Keratinocyte (primary cell): ENCODE data around the gene RAPGEF4. TPM values are rescaled to one million over a fixed set of nuclear protein-coding genes. Genes with fewer than 3 reads are reported as not detected.

Source experiments
- DNase-seq: peaks from one replicate; pipeline ENCODE4 v3.0.0-alpha.2; 2011; ENCODE audit warnings: low read depth, missing footprints, low spot score
- FAIRE-seq: peaks from 2 replicates; lab custom pipeline; 2011; peaks lifted over from hg19 to GRCh38; lab: Jason Lieb, UNC
- H2AFZ ChIP-seq: 2 replicates; pipeline ENCODE4 v1.6.0; 2012; ENCODE audit warnings: low read length, control low read depth, inconsistent platforms; ENCODE audit not compliant: control insufficient read depth
- H3K27ac ChIP-seq: 2 replicates; pipeline ENCODE4 v1.5.1; 2011; ENCODE audit warnings: low read length; ENCODE audit not compliant: control insufficient read depth, insufficient read depth
- H3K27me3 ChIP-seq: 3 replicates; pipeline ENCODE4 v1.6.0; 2011; ENCODE audit warnings: low read length; ENCODE audit not compliant: control insufficient read depth, insufficient read depth; ENCODE audit errors: extremely low read depth
- H3K36me3 ChIP-seq, 2 experiments: 2 replicates in 1 of 2; 3 replicates in 1 of 2; pipeline ENCODE4 v1.5.1; 2011; ENCODE audit warnings: low read length in 2 of 2, mild to moderate bottlenecking in 1 of 2; ENCODE audit not compliant: control insufficient read depth in 2 of 2, insufficient read depth in 2 of 2; ENCODE audit errors: extremely low read depth in 1 of 2
- H3K4me1 ChIP-seq: 3 replicates; pipeline ENCODE4 v1.5.1; 2011; ENCODE audit warnings: low read length; ENCODE audit not compliant: control insufficient read depth, insufficient read depth; ENCODE audit errors: extremely low read depth
- H3K4me2 ChIP-seq: 3 replicates; pipeline ENCODE4 v1.6.0; 2011; ENCODE audit warnings: low read depth, low read length; ENCODE audit not compliant: control insufficient read depth, insufficient read depth; ENCODE audit errors: extremely low read depth
- H3K4me3 ChIP-seq, 3 experiments: fragments of 200-600 bp in 1 of 3; sonication (generic) in 1 of 3; 2 replicates in 2 of 3; 3 replicates in 1 of 3; pipeline ENCODE4 v1.5.1; 2011 to 2016; ENCODE audit warnings: low read length in 3 of 3, mild to moderate bottlenecking in 3 of 3, control low read depth in 2 of 3, inconsistent platforms in 1 of 3, low read depth in 1 of 3, mixed read lengths in 1 of 3, mixed run types in 1 of 3, moderate library complexity in 1 of 3; ENCODE audit not compliant: control insufficient read depth in 2 of 3, insufficient read depth in 2 of 3; ENCODE audit errors: extremely low read depth in 1 of 3
- H3K79me2 ChIP-seq: 2 replicates; pipeline ENCODE4 v1.6.0; 2012; ENCODE audit warnings: low read length; ENCODE audit not compliant: control insufficient read depth, insufficient read depth
- H3K9ac ChIP-seq: 3 replicates; pipeline ENCODE4 v1.6.0; 2011; ENCODE audit warnings: low read length; ENCODE audit not compliant: control insufficient read depth, insufficient read depth; ENCODE audit errors: extremely low read depth
- H3K9me1 ChIP-seq: 3 replicates; pipeline ENCODE4 v1.6.0; 2011; ENCODE audit warnings: low read length; ENCODE audit not compliant: control insufficient read depth, insufficient read depth; ENCODE audit errors: extremely low read depth
- H3K9me3 ChIP-seq: 2 replicates; pipeline ENCODE4 v1.5.1; 2012; ENCODE audit warnings: low read depth, low read length; ENCODE audit not compliant: control insufficient read depth
- H4K20me1 ChIP-seq: 3 replicates; pipeline ENCODE4 v1.6.0; 2011; ENCODE audit warnings: low read length; ENCODE audit not compliant: control insufficient read depth, insufficient read depth; ENCODE audit errors: extremely low read depth
- CTCF ChIP-seq, 3 experiments: IDR thresholded peaks in 1 of 3; conservative IDR thresholded peaks in 1 of 3; optimal IDR thresholded peaks in 1 of 3; 2 replicates in 2 of 3; 3 replicates in 1 of 3; pipeline versions ENCODE3 to v1.5.1; 2011; ENCODE audit warnings: low read length in 3 of 3, mild to moderate bottlenecking in 3 of 3, moderate library complexity in 2 of 3, control low read depth in 1 of 3, inconsistent platforms in 1 of 3; ENCODE audit not compliant: insufficient read depth in 2 of 3; ENCODE audit errors: extremely low read depth in 1 of 3
- EZH2 ChIP-seq: IDR thresholded peaks from one replicate; pipeline ENCODE4 v1.6.1; 2012; ENCODE audit warnings: inconsistent platforms, mild to moderate bottlenecking, low read length, moderate library complexity
- dilution Hi-C: fragments of 300-500 bp; cut with MboI; formaldehyde crosslinking; loops from one replicate; pipeline ENCODE4 v1.7.0; 2020; ENCODE audit warnings: low sequenced_read_pairs; ENCODE audit not compliant: extremely low pct_ligation_motif_present
- polyA plus RNA-seq, 5 experiments: library from polyadenylated mRNA; depleted of rRNA in 3 of 5; stranded (reverse) in 3 of 5; stranded (forward) in 1 of 5; unstranded in 1 of 5; fragments of >200 nt; gene quantifications; 1 replicate in 1 of 5; 2 replicates in 3 of 5; 3 replicates in 1 of 5; pipeline versions ENCODE4 v1.2.1 to v1.2.3, GENCODE V29; 2011 to 2012; ENCODE audit warnings: missing spikeins in 2 of 5, low read depth in 1 of 5, low replicate concordance in 1 of 5

The RAPGEF4 gene
- polyA plus RNA-seq, 1 donor (not counting 4 experiments of a cell fraction or from before 2014, with no cell fraction given): 1.6 TPM

- no peak overlapping the region for H2AFZ ChIP-seq
- no peak overlapping the region for H3K4me3 ChIP-seq
- dilution Hi-C loops: no loop called here
- H3K36me3 ChIP-seq: no peaks in the 10 kb centered on the region
- no peaks in the 10 kb centered on the region for H3K9me1 ChIP-seq
- no peak for DNase-seq
- H3K9ac ChIP-seq: no peak overlapping the region
- H3K27ac ChIP-seq: no peak overlapping the region
- H3K4me2 ChIP-seq: no peak overlapping the region
- no peaks in the 10 kb centered on the region for H3K79me2 ChIP-seq
- no peaks in the 10 kb centered on the region for H3K4me1 ChIP-seq
- no peaks in the 10 kb centered on the region for H3K9me3 ChIP-seq
- TF ChIP-seq CTCF (optimal IDR thresholded peaks at IDR 0.05 in 1 of 3, IDR thresholded peaks at IDR 0.05 in 1 of 3, conservative IDR thresholded peaks at IDR 0.05 in 1 of 3; ENCODE audit: extremely low read depth in 1 of 3, insufficient read depth in 2 of 3, low read length in 3 of 3) (no peak), EZH2 (no peak)
- H3K27me3 ChIP-seq: no peaks in the 10 kb centered on the region
- no peak for FAIRE-seq
- H4K20me1 ChIP-seq: no peaks in the 10 kb centered on the region
Measured at GRCh38 chr2:173056705-173057364, 321.2 kb downstream of the RAPGEF4 start.

- Histone ChIP-seq H3K4me3 (no peak overlapping the region), H3K9ac (no peak overlapping the region), H3K27ac (no peak overlapping the region), H3K4me1 (peaks cover 2% of the 10 kb centered on the region), H3K79me2 (no peaks in the 10 kb centered on the region), H3K36me3 (no peaks in the 10 kb centered on the region), H3K4me2 (no peak overlapping the region), H3K9me1 (no peaks in the 10 kb centered on the region), H3K9me3 (no peaks in the 10 kb centered on the region), H2AFZ (no peak overlapping the region), H4K20me1 (no peaks in the 10 kb centered on the region), H3K27me3 (no peaks in the 10 kb centered on the region)
- DNase-seq (no peak), FAIRE-seq (no peak)
- TF ChIP-seq EZH2: no peak
- no peak for TF ChIP-seq CTCF (optimal IDR thresholded peaks at IDR 0.05 in 1 of 3, IDR thresholded peaks at IDR 0.05 in 1 of 3, conservative IDR thresholded peaks at IDR 0.05 in 1 of 3; ENCODE audit: extremely low read depth in 1 of 3, insufficient read depth in 2 of 3, low read length in 3 of 3)
- dilution Hi-C loops: no loop called here
Measured at GRCh38 chr2:173058097-173058496, 322.5 kb downstream of the RAPGEF4 start.
